Kidney (tissue), 14 donors: ENCODE data around the gene NCAM2. TPM values are rescaled to one million over a fixed set of nuclear protein-coding genes. Genes with fewer than 3 reads are reported as not detected.
A peak's percentile ranks its signal among the peaks of the same experiment; 100 is the strongest.

ENCODE experiments used
- DNase-seq, 5 donors: peaks; one replicate each; pipeline ENCODE4 v3.0.0-alpha.2; 2013 to 2020
- FAIRE-seq: peaks from 2 replicates; lab custom pipeline; 2012; peaks lifted over from hg19 to GRCh38; lab: Jason Lieb, UNC
- H3K27ac ChIP-seq, 2 donors: one replicate each; pipeline ENCODE4 v1.7.0; 2013; ENCODE audit warnings: low read depth in 2 of 2, low read length in 2 of 2, inconsistent platforms in 1 of 2
- H3K27me3 ChIP-seq: one replicate; pipeline ENCODE4 v1.7.1; 2013; ENCODE audit warnings: low read length, inconsistent platforms; ENCODE audit not compliant: control insufficient read depth, insufficient read depth
- H3K36me3 ChIP-seq, 3 donors: one replicate each; pipeline versions ENCODE4 v1.7.0 to v1.7.1; 2013; ENCODE audit warnings: low read length in 3 of 3, control low read depth in 1 of 3, inconsistent platforms in 1 of 3; ENCODE audit not compliant: insufficient read depth in 3 of 3, control insufficient read depth in 2 of 3
- H3K4me1 ChIP-seq, 3 donors: one replicate each; pipeline versions ENCODE4 v1.7.0 to v1.7.1; 2013; ENCODE audit warnings: low read length in 3 of 3, inconsistent platforms in 1 of 3, low read depth in 1 of 3; ENCODE audit not compliant: control insufficient read depth in 2 of 3, insufficient read depth in 2 of 3
- H3K4me3 ChIP-seq, 3 donors: one replicate each; pipeline versions ENCODE4 v1.7.0 to v1.8.1; 2013; ENCODE audit warnings: low read length in 3 of 3, control low read depth in 1 of 3, inconsistent platforms in 1 of 3
- H3K9ac ChIP-seq, 3 donors: one replicate each; pipeline versions ENCODE4 v1.7.0 to v1.7.1; 2013; ENCODE audit warnings: low read length in 3 of 3, control low read depth in 1 of 3, inconsistent platforms in 1 of 3
- H3K9me3 ChIP-seq, 3 donors: one replicate each; pipeline versions ENCODE4 v1.7.0 to v1.7.1; 2013; ENCODE audit warnings: low read length in 3 of 3, control low read depth in 1 of 3, inconsistent platforms in 1 of 3; ENCODE audit not compliant: control insufficient read depth in 2 of 3, insufficient read depth in 1 of 3
- intact Hi-C: fragments of 100-400 bp; cut with DNase I; formaldehyde crosslinking; loops from one replicate; pipeline ENCODE4 v1.11.1; 2022
- polyA plus RNA-seq: library from polyadenylated mRNA; stranded (reverse); fragments of 350-450 nt; fragmentation: Illumina TruSeq; extraction: RNeasy Lipid Tissue Mini Kit (QIAGEN cat#74804); gene quantifications from one replicate; pipeline ENCODE4 v1.2.3, GENCODE V29; 2014; ENCODE audit warnings: low read depth, low replicate concordance; ENCODE audit not compliant: insufficient read depth
- total RNA-seq: library from RNA; stranded (reverse); fragmentation: NEBNext Ultra II Directional; extraction: Animal tissue kit (Norgen Biotek cat#: 25700); gene quantifications from one replicate; pipeline ENCODE4 v1.2.1, GENCODE V29; 2021
- TF ChIP-seq, protein P1 (sequence below): IDR thresholded peaks from 3 replicates; pipeline ENCODE4 v1.5.1; 2012; ENCODE audit warnings: mild to moderate bottlenecking, moderate library complexity, borderline replicate concordance; ENCODE audit not compliant: insufficient read depth; ENCODE audit errors: extremely low read depth
- donor health status: control.
- donor health status: control.
- donor health status: control.
- donor health status: control.
- donor health status: control.
- donor health status: DM: yes; HTN: yes; CAD: no.
- donor health status: Normal renal cell carcinoma (clear cell type).

The NCAM2 gene
- total and polyA plus RNA-seq, 2 donors from 2014 or later: 0.13 to 0.82 TPM

DNA sequence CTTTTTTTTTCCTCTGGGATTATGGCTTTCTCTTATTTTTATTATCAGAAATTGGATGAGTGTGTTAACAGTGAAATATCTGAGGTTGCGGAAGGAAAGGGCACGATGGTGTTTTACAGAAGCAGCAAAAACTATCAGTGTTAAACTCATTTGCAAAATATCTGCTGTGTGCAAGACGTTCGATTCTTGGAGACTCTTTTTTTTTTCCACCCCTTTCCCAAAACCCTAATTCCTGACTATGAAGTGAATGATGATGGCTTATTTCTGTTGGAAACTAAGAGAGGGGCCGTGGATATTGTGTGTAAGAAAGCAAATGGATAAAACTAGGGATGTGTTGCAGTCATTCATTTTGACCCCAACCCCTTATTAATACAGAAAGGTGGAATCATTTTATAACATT is 677 bp downstream of the NCAM2 start:
- H3K27ac ChIP-seq: no peak overlapping the region
- intact Hi-C loops: no loop called here
- no peak overlapping the region for H3K9ac ChIP-seq
- TF ChIP-seq, protein P1, sequence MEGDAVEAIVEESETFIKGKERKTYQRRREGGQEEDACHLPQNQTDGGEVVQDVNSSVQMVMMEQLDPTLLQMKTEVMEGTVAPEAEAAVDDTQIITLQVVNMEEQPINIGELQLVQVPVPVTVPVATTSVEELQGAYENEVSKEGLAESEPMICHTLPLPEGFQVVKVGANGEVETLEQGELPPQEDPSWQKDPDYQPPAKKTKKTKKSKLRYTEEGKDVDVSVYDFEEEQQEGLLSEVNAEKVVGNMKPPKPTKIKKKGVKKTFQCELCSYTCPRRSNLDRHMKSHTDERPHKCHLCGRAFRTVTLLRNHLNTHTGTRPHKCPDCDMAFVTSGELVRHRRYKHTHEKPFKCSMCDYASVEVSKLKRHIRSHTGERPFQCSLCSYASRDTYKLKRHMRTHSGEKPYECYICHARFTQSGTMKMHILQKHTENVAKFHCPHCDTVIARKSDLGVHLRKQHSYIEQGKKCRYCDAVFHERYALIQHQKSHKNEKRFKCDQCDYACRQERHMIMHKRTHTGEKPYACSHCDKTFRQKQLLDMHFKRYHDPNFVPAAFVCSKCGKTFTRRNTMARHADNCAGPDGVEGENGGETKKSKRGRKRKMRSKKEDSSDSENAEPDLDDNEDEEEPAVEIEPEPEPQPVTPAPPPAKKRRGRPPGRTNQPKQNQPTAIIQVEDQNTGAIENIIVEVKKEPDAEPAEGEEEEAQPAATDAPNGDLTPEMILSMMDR: no peak
- peaks cover 0 to 9% (median 0%) of the 10 kb centered on the region in 3 donors for H3K4me1 ChIP-seq
- no peaks in the 10 kb centered on the region for H3K27me3 ChIP-seq
- DNase-seq: peak in 1 of 5 donors; percentile 1
- no peaks in the 10 kb centered on the region for H3K36me3 ChIP-seq
- FAIRE-seq: no peak
- H3K4me3 ChIP-seq: peak overlapping the region in 2 of 3 donors; percentile 60 to 70
- no peaks in the 10 kb centered on the region for H3K9me3 ChIP-seq

DNA sequence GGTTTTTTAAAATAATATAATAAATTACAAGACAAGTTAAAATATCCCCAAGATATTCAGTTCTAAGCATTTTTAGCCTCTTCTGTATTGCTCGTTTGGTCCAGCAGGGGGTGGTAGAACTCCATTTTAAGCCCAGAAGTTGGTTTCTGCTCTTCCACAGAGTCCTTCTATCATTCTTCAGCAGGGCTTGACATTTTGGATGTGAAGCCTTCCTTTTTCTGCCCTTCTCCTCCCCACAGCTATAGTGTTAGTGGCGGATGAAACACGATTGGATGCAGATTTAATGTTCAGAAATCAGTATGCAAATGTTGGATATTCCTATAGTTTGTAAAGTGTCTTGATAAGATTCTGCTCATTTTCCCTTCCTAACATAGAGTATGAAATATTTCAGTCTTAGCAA is 1.4 kb downstream of the NCAM2 start:
- Histone ChIP-seq H3K4me3 (peak overlapping the region in 1 of 3 donors; percentile 1), H3K4me1 (peaks cover 0 to 9% (median 0%) of the 10 kb centered on the region in 3 donors), H3K27ac (no peak overlapping the region), H3K9ac (no peak overlapping the region), H3K9me3 (no peaks in the 10 kb centered on the region), H3K27me3 (no peaks in the 10 kb centered on the region), H3K36me3 (no peaks in the 10 kb centered on the region)
- TF ChIP-seq, protein P1: peak; percentile 51
- intact Hi-C loops: no loop called here
- DNase-seq (peak in 4 of 5 donors; percentile 42 to 75 (median 62)), FAIRE-seq (peak; percentile 38)

DNA sequence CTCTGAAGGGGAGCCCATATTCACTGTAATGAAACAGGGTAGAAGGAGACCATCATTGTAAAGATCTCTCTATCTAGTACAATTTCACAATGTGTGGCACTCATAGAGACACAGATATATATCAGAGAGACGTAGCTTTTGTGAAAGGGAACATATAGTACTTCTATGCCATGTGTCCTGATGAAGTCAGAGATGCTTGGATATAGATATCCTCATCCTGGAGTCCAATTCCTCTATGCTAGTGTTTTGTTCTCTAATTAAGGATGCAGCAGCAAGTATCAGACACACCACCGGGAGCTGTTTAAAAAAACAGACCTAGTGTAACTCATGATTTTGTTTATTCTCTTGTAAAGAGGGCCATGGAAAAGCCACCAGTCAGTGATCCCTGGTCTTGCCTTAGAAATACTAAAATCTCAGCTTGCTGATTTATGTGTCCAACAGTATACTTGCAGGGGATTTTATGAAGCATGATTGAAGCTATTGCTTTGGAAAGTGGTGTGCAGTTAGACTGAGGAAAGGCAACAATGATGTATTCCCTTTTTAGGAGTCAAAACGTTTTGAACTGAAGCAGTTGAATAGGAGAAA is 2.5 kb downstream of the NCAM2 start:
- peaks cover 0 to 9% (median 0%) of the 10 kb centered on the region in 3 donors for H3K4me1 ChIP-seq
- no peaks in the 10 kb centered on the region for H3K27me3 ChIP-seq
- intact Hi-C loops: no loop called here
- no peak overlapping the region for H3K4me3 ChIP-seq
- FAIRE-seq: no peak
- H3K9ac ChIP-seq: no peak overlapping the region
- H3K9me3 ChIP-seq: no peaks in the 10 kb centered on the region
- TF ChIP-seq, protein P1: no peak
- DNase-seq: peak in 1 of 5 donors; percentile 14
- no peaks in the 10 kb centered on the region for H3K36me3 ChIP-seq
- no peak overlapping the region for H3K27ac ChIP-seq

DNA sequence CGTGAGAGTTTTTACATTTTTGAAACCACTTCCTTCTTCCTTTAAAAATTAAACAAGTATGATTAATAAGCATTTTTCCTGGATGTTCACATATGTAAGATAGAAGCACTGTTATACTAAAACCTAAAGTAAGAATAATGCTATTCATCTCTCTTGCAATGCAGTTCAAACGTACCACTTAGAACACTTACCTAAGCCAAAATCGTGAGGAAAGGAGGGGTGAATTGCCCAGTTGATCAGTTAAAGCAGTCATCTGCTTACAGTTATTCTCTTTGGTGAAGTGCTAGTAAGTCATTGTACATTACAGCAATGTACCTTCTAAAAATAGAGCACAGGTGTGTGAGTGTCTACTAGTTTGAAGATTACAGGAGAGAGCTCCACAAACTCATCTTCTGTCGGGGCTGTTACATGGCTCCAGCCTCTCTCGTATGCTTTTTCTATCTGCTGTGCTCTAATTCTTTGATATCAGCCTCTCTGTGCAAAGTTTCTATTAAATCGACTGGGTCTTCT is 3.4 kb downstream of the NCAM2 start:
- no peak for FAIRE-seq
- no peak overlapping the region for H3K4me3 ChIP-seq
- no peaks in the 10 kb centered on the region for H3K36me3 ChIP-seq
- TF ChIP-seq, protein P1: no peak
- no peak overlapping the region for H3K27ac ChIP-seq
- no peak overlapping the region for H3K9ac ChIP-seq
- DNase-seq: no peak
- H3K4me1 ChIP-seq: peaks cover 0 to 9% (median 0%) of the 10 kb centered on the region in 3 donors
- H3K27me3 ChIP-seq: no peaks in the 10 kb centered on the region
- intact Hi-C loops: no loop called here
- H3K9me3 ChIP-seq: no peaks in the 10 kb centered on the region
